ENCODE results near the gene TMEM179B. TPM values are rescaled to one million over a fixed set of nuclear protein-coding genes. Genes with fewer than 3 reads are reported as not detected.
A peak's percentile ranks its signal among the peaks of the same experiment; 100 is the strongest.

Gene TMEM179B
- total and polyA plus RNA-seq, 2 of the 13 experiments (the other 11 are each of a cell fraction or from before 2014, with no cell fraction given), result 24.8 to 25.7 TPM

- TF ChIP-seq RBFOX2 (IDR thresholded peaks at IDR 0.05; ENCODE audit: low read depth, low read length) (peak; percentile 100), RBAK (CRISPR knock-in tag; IDR thresholded peaks at IDR 0.05) (peak; percentile 72; the same call in 1 of the 2 replicates), NRL (CRISPR knock-in tag; IDR thresholded peaks at IDR 0.05; ENCODE audit: borderline replicate concordance) (peak; percentile 71; the same call in 1 of the 2 replicates), ZNF775 (CRISPR knock-in tag; IDR thresholded peaks at IDR 0.05; ENCODE audit: borderline replicate concordance) (no peak), ATF7-NPFF (CRISPR knock-in tag; IDR thresholded peaks at IDR 0.05; ENCODE audit: low read depth) (peak; percentile 97), IRX3 (CRISPR knock-in tag; IDR thresholded peaks at IDR 0.05; ENCODE audit: borderline replicate concordance, low read depth) (peak; percentile 63; the same call in 1 of the 2 replicates), ZFY (CRISPR knock-in tag; IDR thresholded peaks at IDR 0.05) (peak; percentile 97), ZNF317 (CRISPR knock-in tag; IDR thresholded peaks at IDR 0.05) (peak; percentile 77; the same call in 1 of the 2 replicates), KLF12 (CRISPR knock-in tag; IDR thresholded peaks at IDR 0.05; ENCODE audit: borderline replicate concordance) (peak; percentile 80; the same call in 1 of the 2 replicates), ZNF235 (CRISPR knock-in tag; IDR thresholded peaks at IDR 0.05; ENCODE audit: borderline replicate concordance) (peak; percentile 91; the same call in 1 of the 2 replicates), ZNF766 (CRISPR knock-in tag; IDR thresholded peaks at IDR 0.05; ENCODE audit: borderline replicate concordance) (peak; percentile 76; the same call in 1 of the 2 replicates), ATF3 (CRISPR knock-in tag; IDR thresholded peaks at IDR 0.05) (0 out of 2 replicates have a peak, but pooled peaks have one; percentile 13), KLF6 (CRISPR knock-in tag; IDR thresholded peaks at IDR 0.05) (peak; percentile 97), PATZ1 (CRISPR knock-in tag; IDR thresholded peaks at IDR 0.05) (peak; percentile 76), SP1 (IDR thresholded peaks at IDR 0.05) (no peak), SP1 (CRISPR knock-in tag; IDR thresholded peaks at IDR 0.05) (peak; percentile 95), PTBP1 (IDR thresholded peaks at IDR 0.05; ENCODE audit: low read depth, low read length, poor library complexity, severe bottlenecking) (no peak), CREM (IDR thresholded peaks at IDR 0.05) (peak; percentile 92), CREM (CRISPR knock-in tag; IDR thresholded peaks at IDR 0.05) (peak; percentile 74), ZFP36L1 (CRISPR knock-in tag; IDR thresholded peaks at IDR 0.05) (peak; percentile 82; the same call in 1 of the 2 replicates), GZF1 (CRISPR knock-in tag; IDR thresholded peaks at IDR 0.05) (peak; percentile 70; the same call in 1 of the 2 replicates), SP2 (CRISPR knock-in tag; IDR thresholded peaks at IDR 0.05) (peak; percentile 54; the same call in 1 of the 2 replicates), ATF4 (CRISPR knock-in tag; IDR thresholded peaks at IDR 0.05) (peak in 1 of 2 experiments; percentile 54; a peak in 1 of 4 replicates), MED8 (CRISPR knock-in tag; IDR thresholded peaks at IDR 0.05; ENCODE audit: insufficient replicate concordance) (peak; percentile 68), ZNF12 (CRISPR knock-in tag; IDR thresholded peaks at IDR 0.05) (peak; percentile 73; the same call in 1 of the 2 replicates)
Measured at GRCh38 chr11:62805076-62805892, 18.1 kb downstream of the TMEM179B start, which contains the start of gene NXF1 (continued).
